ENCODE results near the gene PAQR5.

The PAQR5 gene

DNA sequence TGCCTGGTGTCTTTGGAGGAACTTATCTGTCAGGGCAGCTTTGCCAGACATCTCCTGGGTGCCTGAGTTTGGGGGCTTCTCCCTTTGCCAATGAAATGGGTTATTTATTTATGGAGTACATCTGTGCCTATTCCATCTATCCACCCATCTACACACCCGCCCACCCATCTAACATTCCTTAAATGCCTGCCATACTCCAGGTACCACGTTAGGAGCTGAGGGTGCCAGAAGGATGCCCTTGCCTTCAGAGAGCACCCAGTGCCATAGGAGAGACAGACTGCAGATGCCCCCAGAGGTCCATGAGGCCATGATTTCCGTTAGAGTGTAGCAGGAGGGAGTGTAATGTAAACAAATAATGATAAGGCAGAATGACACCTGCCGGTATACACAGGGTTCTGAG, 93.6 kb downstream of the PAQR5 start:
- no peak for DNase-seq (ENCODE audit: low read depth)

DNA sequence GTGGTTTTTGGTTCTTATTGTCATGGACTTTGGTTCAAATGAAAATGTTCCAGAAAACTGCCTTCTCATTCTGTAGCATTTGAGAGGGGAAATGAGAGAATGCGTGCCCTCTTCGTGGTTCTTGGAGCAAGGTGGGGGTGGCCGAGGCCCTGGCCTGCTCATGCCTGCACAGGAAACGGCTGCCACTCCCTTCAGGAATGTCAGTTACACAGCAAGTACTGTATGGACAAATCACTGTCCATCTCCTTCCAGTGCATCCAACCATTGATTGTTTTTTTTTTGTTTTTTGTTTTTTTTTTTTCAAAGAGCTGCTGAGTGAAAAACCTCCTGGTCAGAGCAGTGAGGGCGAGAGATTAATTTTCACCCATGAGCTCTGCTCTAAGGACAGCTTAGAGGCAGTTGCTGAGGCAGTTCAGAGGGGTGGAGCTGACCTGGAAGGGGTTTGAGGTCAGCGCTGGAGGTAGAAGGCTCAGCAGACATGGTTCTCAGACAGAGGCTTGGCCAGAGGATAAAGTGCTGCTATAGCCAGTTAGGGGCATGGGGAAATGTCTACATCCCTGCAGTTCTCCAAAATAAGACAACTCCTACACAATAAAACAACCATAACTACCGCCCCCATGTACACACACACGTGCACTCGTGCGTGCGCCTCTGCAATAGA, 95.2 kb downstream of the PAQR5 start:
- no peak for DNase-seq (ENCODE audit: low read depth)

DNA sequence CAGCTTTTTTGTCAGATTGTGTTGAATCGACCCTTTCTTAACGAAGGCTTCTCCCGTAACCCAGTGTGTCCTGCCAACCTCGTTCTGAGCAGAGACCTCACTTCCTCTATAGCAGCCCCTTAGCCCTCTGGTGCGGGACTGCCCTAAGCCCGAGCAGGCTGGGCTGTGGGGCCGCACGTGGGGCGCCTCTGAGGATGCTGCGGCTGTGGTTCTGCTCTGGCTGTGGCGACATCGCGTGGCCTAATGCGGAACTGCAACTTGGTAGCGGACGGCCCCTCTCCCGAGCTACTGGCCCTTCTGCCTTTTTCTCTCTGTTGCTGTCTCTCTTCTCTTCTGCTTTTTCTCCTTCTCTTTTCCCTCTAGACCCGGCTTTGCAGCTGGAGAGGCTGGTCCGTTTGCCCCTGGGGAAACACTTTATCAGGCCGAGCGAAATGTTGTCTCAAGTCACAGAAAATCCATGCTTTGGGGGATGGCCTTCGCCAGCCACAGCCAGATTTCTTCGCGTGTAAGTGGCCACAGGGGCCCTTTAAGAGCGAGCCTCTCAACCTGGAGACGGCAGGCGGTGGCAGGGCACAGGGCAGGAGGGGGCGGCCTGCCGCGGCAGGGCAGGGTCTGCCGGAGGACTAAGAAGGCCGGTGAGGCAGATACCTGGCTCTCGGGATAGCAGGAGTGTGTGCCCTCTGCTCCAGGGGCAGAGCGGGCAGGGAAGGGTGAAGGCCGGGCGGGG, 96.0 kb downstream of the PAQR5 start:
- peak; percentile 47 for DNase-seq (ENCODE audit: low read depth)

DNA sequence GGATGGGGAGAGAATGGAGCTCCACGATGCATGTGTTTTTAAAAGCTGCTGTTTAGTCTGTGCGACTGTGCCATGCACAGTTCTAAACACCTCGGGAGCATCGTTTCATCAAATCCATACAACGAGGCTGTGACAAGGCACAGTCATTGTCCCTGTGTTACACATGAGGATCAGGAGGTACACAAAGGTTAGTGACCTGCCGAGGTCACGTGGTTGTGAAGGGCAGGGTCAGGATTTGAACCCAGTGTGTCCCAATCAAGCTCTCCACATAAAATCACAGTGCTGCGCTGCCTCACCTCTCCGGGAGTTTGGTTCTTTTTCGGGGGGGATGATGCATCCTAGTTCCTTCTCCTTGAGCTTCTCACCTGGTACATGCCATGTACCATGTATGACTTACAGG, 96.7 kb downstream of the PAQR5 start:
- no peak for DNase-seq (ENCODE audit: low read depth)

DNA sequence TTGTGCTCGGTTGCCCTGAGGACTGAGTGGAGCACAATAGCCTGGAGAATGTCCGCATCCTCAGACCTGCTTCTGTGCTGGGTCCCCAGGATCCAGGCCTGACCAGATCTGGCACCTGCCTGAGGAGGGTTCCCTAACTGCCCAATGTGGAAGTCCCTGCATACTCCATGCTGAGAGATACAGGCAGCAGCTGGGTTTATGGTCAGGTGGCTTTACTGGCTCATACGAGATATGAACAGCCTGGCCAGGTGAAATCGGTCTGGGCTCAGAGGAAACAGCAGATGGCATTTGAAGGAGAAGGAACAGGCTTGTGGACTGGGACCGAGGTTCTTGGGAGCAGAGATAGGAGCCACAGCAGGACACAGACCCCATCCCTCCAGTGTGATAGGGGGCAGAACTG, 97.3 kb downstream of the PAQR5 start:
- no peak for DNase-seq (ENCODE audit: low read depth)

DNA sequence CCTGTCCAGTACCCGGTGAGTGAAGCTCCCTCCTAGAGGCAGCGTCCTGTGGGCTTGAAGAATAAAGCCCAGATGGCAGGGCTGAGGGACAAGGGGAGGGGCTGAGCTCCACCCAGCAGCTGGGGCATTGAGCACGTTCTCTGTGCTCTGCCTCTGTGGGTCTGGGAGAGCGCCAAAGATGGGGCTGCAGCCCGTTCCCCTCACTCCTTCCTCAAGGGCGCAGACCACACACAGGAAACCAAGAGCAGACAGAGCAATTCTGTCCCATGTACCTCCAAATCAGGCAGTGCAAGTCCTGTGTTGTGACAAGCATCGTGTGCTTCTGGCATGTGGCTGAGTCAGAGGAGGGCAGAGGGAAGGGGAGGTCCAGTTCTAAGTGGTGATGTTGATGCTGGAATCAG, 99.8 kb downstream of the PAQR5 start:
- DNase-seq (ENCODE audit: low read depth), result no peak

DNA sequence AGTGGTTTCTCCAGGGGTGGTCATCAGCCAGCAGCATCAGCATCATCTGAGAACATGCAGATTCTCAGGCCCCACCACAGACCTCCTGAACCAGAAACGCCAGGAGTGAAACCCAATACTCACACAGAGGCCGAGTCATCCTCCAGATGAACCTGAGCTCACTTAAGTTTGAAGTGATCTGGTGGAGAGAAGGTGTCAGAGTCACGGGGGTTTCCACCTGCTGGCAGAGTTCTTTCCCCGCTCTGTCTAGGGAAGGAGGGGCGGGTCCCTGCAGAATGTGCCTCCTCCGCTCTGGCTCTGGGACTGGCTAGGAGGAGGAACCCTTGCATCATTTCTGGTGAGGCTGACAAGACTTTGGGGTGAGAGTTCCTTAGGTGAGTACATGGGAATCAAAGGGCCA, 102.1 kb downstream of the PAQR5 start:
- no peak for DNase-seq (ENCODE audit: low read depth)

DNA sequence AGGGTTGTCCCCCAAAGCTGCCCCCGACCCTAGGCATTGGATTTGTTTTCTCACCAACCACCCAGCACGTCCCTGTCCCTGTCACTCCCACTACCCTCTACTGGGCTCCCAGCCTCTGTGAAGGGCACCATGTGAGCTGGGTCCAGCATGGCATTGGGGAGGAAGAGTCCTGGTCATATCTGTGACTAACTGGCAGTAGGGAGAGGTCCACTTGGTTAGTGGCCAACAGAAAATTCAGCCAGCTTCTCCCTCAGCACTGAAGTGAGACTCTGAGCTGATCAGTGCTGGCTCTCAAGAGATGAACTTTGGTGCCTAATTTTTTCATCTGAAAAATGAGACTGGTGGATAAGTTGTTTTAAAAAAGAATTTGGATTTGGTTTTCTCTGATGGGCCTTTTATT, 104.1 kb downstream of the PAQR5 start:
- DNase-seq (ENCODE audit: low read depth), result no peak

DNA sequence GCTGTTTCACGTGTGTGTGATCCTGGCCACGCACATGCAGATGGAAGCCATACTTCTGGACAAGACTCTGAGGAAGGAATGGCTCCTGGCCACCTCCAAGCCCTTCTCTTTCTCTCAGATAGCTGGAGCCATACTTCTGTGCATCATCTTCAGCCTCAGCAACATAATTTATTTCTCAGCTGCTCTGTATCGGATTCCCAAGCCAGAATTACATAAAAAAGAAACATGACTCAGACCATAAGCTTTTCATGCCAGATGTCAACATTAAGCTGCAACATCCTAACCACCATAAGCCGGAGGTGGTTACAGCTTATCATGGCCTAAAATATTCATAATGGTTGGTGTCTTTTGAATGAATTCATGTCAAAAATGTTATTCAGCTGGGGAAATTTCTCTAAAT, 104.9 kb downstream of the PAQR5 start:
- DNase-seq (ENCODE audit: low read depth), result no peak

DNA sequence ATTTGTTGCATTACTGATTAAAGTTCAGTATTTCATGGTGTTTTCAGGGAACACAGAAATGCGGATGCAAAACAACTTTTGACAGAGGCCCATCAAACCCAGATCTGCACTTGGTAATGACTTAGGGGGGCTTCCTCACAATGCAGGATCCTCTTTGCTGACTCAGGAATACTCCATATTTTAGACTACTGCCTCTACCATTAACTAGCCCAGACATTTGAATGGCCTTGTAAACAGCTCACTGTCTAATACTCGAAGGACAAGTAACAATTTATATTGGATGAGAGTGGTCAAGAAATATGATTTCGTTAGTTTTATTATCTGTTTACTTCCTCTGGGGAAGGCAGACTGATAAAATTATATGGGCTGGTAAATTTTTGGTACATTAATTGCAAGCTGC, 106.4 kb downstream of the PAQR5 start:
- DNase-seq (ENCODE audit: low read depth), result no peak

DNA sequence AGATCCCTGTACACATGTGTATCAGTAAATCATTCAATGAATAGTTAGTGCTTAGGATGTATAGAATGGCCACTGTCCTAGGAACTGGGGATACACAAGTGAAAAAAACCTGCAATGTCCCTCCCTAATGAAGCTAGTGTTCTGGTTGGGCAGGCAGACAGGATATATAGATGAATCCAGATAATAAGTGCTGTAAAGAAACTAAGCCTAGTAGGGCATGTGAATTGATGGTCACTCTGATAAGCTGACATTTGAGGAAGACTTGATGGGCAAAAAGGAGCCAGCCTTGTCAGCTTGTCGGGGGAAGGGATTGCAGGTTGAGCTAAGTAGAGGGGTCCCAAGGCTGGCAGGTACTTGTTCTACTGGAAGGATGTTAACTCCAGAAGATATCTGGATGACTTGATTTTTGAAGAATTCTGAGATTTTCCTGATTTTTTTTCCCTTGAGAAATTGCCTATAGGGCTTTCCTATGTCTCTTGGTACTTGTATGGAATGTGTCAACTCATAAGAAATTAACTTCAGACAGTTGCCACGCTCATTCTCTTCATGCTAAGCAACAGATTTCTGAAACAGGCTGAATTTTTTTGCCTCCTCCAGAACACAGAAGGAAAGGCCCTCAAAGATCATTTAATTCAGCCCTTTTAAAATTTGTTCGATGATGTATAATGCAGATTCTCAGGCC, 109.1 kb downstream of the PAQR5 start:
- DNase-seq (ENCODE audit: low read depth), result no peak

DNA sequence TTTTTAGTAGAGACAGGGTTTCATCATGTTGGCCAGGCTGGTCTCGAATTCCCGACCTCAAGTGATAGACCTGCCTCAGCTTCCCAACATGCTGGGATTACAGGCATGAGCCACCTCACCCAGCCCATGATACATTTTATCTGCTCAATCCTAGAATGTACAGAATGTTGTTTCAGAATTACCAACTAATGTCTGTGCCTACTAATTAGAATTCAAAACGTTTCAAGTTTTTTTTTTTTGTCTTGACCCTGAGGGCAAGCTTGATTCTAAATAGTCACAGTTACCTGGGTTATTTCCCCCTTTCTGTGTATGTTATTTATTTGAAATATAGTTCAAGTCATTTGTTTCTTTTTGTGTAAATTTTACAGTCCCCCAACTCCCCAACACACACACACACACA, 110.1 kb downstream of the PAQR5 start:
- no peak for DNase-seq (ENCODE audit: low read depth)

DNA sequence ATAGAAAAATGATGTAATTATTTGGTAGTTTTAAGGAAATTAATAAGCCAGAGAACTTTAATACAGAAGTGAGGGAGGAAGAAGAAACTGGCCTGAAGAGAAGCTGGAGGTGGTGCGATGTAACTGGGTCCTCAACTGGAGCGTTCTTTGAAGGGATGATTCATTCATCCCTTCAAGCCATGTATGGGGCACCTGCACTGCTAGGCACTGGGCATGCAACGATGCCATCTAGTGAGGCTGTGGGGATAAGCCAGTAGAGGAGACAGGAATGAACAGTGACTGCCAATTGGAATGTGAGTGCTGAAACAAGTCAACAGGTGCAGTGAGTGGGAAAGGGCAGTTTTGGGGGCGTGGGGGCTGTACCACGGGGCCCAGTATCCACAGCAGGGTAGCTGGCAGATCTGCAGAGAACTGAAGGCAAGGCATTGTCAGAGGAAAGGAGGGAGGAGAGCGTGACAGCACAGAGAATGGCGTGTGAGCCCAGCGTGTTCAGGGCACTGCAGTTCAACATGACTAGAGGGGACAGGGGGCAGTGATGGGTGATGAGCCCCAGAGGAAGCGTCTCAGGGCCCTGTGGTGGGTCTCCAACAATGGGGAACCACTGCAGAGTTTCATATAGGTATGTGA, 111.6 kb downstream of the PAQR5 start:
- DNase-seq (ENCODE audit: low read depth), result no peak

DNA sequence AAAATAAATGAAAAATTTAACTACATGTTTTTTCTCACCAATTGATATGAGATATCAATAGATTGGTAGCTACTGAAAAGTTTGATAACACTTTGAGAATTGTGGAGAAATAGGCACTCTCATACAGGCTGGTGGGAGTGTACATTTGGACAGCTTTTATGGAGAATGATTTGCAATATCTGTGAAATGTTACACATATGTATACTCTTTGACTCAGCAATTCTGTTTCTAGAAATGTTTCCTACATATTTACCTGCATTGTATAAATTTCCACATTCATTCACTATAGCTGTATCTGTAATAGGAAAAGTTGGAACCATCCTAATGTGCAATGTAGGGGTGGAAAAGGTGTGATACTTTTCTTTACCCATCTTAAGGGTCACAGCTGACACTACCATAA, 113.6 kb downstream of the PAQR5 start:
- no peak for DNase-seq (ENCODE audit: low read depth)

DNA sequence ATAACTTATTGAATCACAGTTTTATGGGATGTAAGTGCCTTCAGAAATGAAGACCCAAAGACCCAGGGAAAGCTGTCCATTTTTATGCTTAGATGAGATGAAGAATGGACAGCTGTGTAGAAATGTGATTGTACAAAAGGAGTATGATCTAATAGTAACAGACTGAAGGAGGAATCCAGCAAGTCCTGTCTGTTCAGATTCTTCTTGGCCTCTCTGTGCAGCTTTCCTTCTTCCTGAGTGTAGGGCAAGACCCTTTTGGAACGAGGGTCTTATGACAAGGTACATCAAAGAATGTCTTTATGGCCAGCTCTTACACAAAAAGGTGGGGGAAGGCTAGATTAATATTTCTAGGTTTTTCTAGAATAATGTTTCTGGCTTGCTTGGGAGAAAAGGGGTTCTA, 114.0 kb downstream of the PAQR5 start:
- DNase-seq (ENCODE audit: low read depth), result no peak

DNA sequence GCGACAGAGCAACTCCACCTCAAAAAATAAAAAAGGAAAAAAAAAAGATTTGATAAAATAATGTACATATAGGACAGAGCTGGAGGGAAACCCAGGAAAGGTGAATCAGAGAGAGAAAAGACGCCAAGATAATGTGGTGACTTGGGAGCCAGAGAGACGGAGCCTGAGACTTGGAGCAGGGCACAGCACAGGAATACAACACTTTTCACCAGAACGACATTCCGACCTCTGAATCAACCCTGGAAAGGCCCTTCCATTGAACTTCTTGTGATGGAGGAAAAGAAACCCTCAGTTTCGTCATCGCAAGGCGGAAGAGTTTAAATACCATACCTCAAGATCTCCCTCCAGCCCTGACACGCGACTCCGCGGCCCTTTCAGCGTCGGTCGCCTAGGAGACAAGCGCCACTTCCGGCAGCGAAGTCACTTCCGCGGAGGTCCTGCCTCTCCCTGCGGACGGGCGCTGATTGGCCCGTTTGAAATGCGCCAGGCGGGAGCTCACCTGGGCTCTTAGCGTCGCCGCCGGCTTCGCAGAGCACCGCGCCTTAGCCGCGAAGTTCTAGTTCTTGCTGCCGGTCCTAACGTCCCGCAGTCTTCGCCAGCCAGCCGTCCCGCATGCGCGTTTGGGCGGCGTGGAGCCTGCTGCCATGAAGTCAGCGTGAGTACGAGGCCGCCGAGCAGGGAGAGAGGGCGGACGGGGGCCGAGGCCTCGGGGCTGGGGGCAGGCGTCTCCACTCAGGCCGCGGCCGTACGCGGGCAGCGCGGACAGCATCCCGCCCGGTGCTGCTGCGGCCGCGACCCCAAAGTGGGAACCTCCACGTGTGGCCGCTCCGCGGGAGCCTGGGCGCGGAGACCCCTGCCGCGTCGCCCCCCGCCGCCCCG, 115.3 kb downstream of the PAQR5 start, which contains the start of gene KIF23:
Gene KIF23 (plus strand): TSS at position 528 of the 879 bp plus-strand sequence. CDS start 117 bp downstream, at position 645.
- peak; percentile 91 for DNase-seq (ENCODE audit: low read depth)

DNA sequence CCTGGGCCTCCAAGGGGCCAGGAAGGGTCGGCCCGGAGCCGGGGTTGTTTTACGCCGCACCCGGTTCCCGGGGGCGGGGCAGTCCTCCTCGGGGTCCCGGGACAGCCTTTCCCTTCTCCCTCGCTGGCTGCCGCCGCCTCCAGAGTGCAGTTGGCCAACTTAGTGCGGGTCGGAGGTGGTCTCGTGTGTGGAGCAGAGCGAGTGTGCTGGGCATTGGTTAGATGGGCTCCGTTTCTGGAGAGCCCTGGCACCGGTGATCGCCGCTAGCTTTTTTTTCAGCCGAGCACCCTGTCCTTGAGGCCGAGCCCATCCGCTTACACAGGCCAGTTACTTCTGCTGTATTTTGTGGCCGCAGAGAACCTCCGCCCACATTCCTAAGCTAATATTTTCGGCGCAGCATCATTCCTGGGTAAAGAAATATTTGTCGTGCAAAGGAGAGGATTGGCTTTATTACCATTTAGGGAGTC, 116.0 kb downstream of the PAQR5 start:
- DNase-seq (ENCODE audit: low read depth), result no peak

DNA sequence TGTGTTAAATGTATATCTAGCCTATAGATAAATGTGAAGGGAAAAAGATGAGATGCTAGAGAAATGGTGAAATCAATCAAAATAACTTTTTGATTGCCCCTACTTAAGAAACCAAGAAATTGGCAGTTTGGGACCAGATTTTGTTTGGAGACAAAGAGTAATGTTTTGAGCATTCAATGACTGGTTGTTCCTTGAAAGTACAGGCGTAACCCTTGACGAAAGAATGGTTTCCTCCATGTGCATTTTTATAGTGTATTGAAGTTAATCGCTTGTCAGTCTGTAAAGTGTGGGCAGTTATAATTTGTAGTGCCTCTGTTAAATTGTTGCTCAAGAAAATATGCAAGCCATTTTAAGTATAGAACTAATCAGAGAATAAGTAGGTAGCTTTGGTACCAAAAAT, 116.7 kb downstream of the PAQR5 start:
- no peak for DNase-seq (ENCODE audit: low read depth)

DNA sequence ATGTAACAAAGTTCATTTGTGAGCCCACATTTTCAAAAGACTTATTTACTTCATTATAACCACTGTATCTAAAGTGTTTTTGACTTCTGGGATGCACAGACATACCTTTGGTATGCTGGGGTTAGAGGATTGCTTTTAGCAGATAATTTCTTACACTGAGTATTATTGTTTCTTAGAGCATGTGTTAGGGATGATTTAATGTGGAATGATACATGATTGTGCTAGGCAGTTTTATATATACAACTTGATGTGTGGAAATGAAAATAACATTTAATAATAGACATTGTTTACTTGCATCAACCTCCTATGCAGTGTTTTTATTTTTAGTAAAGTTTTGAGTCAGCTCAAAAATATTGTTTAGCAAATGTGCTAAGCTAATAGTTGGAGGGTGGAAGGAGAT, 118.9 kb downstream of the PAQR5 start:
- DNase-seq (ENCODE audit: low read depth), result no peak

DNA sequence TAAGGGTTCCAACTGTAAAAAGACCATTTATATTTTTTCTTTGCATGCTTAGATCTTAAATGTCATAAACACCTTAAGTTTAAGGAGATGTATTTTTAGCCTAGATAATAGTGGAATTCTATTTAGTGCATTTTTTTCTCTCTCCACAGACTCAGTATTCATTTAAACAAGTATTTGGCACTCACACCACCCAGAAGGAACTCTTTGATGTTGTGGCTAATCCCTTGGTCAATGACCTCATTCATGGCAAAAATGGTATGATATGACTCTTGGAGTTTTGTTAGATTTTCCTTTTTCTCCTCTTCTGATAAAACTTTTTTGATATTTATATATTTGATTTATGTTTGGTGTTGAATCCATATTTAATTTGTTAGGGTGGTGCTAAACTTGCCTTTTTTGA, 122.8 kb downstream of the PAQR5 start:
- DNase-seq (ENCODE audit: low read depth), result no peak

DNA sequence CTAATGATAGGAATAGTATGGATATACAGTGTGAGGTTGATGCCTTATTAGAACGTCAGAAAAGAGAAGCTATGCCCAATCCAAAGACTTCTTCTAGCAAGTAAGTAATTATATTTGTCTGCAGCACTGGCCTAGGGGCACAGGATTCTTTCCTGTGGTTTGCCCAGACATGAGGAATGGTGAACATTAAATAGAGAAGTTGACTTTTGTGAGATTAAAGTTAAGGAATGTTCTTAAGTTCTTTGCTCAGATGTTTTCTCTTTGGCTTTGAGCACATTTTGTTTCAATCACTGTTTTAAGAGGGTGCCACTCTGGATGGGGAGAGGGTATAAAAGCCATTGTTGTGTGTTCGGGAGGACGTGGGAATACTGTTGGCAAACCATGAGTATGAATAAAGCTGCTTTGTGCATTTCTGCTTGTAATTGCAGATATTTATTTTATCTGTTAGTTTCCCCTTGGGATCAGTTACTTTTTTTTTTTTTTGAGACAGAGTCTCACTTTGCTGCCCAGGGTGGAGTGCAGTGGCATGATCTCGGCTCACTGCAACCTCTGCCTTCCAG, 123.7 kb downstream of the PAQR5 start:
- no peak for DNase-seq (ENCODE audit: low read depth)

All from T-helper 22 cell (primary cell).